ENCODE results near the gene PLEKHG4.

Gene PLEKHG4

GRCh38 chr16:67268136-67268579 is 11.2 kb upstream of the PLEKHG4 start:
- no peak overlapping the region for H3K4me3 ChIP-seq (ENCODE audit: low read depth, low read length)
- H3K27ac ChIP-seq (ENCODE audit: low read depth, low read length) = no peak overlapping the region
- peaks cover 3% of the 10 kb centered on the region; the same call in 1 of the 2 replicates for H3K27me3 ChIP-seq (ENCODE audit: control insufficient read depth, insufficient read depth, low read length)
- H3K36me3 ChIP-seq (ENCODE audit: control insufficient read depth, insufficient read depth, low read length) = no peaks in the 10 kb centered on the region
- H3K4me1 ChIP-seq (ENCODE audit: control insufficient read depth, insufficient read depth, low read length) = peaks cover 7% of the 10 kb centered on the region; the same call in 1 of the 2 replicates
- no peaks in the 10 kb centered on the region for H3K9me3 ChIP-seq (ENCODE audit: control insufficient read depth, insufficient read depth, low read depth, low read length)
- H3K9ac ChIP-seq (ENCODE audit: low read length) = no peak overlapping the region

- Histone ChIP-seq H3K27me3 (ENCODE audit: control insufficient read depth, insufficient read depth, low read length) (peaks cover 3% of the 10 kb centered on the region; the same call in 1 of the 2 replicates), H3K4me3 (ENCODE audit: low read depth, low read length) (no peak overlapping the region), H3K9me3 (ENCODE audit: control insufficient read depth, insufficient read depth, low read depth, low read length) (no peaks in the 10 kb centered on the region), H3K36me3 (ENCODE audit: control insufficient read depth, insufficient read depth, low read length) (no peaks in the 10 kb centered on the region), H3K9ac (ENCODE audit: low read length) (no peak overlapping the region), H3K4me1 (ENCODE audit: control insufficient read depth, insufficient read depth, low read length) (peaks cover 7% of the 10 kb centered on the region; the same call in 1 of the 2 replicates), H3K27ac (ENCODE audit: low read depth, low read length) (no peak overlapping the region)
These were observed 9.6 kb upstream of the PLEKHG4 start for GRCh38 chr16:67269766-67270165.

GRCh38 chr16:67270931-67271338 is 8.4 kb upstream of the PLEKHG4 start:
- no peaks in the 10 kb centered on the region for H3K36me3 ChIP-seq (ENCODE audit: control insufficient read depth, insufficient read depth, low read length)
- peaks cover 1% of the 10 kb centered on the region; the same call in 1 of the 2 replicates for H3K27me3 ChIP-seq (ENCODE audit: control insufficient read depth, insufficient read depth, low read length)
- H3K9ac ChIP-seq (ENCODE audit: low read length) = no peak overlapping the region
- H3K27ac ChIP-seq (ENCODE audit: low read depth, low read length) = no peak overlapping the region
- H3K4me1 ChIP-seq (ENCODE audit: control insufficient read depth, insufficient read depth, low read length) = peaks cover 7% of the 10 kb centered on the region; the same call in 1 of the 2 replicates
- no peak overlapping the region for H3K4me3 ChIP-seq (ENCODE audit: low read depth, low read length)
- no peaks in the 10 kb centered on the region for H3K9me3 ChIP-seq (ENCODE audit: control insufficient read depth, insufficient read depth, low read depth, low read length)

- no peaks in the 10 kb centered on the region for H3K36me3 ChIP-seq (ENCODE audit: control insufficient read depth, insufficient read depth, low read length)
- H3K9ac ChIP-seq (ENCODE audit: low read length) = peak overlapping the region; percentile 6
- no peaks in the 10 kb centered on the region for H3K27me3 ChIP-seq (ENCODE audit: control insufficient read depth, insufficient read depth, low read length)
- H3K4me1 ChIP-seq (ENCODE audit: control insufficient read depth, insufficient read depth, low read length) = peaks cover 7% of the 10 kb centered on the region; the same call in 1 of the 2 replicates
- H3K4me3 ChIP-seq (ENCODE audit: low read depth, low read length) = no peak overlapping the region
- no peaks in the 10 kb centered on the region for H3K9me3 ChIP-seq (ENCODE audit: control insufficient read depth, insufficient read depth, low read depth, low read length)
- H3K27ac ChIP-seq (ENCODE audit: low read depth, low read length) = no peak overlapping the region
These were observed 7.9 kb upstream of the PLEKHG4 start for GRCh38 chr16:67271446-67271845.

- Histone ChIP-seq H3K9ac (ENCODE audit: low read length) (no peak overlapping the region), H3K27me3 (ENCODE audit: control insufficient read depth, insufficient read depth, low read length) (peaks cover 15% of the 10 kb centered on the region), H3K4me1 (ENCODE audit: control insufficient read depth, insufficient read depth, low read length) (peaks cover 10% of the 10 kb centered on the region; the same call in 1 of the 2 replicates), H3K9me3 (ENCODE audit: control insufficient read depth, insufficient read depth, low read depth, low read length) (no peaks in the 10 kb centered on the region), H3K4me3 (ENCODE audit: low read depth, low read length) (no peak overlapping the region), H3K36me3 (ENCODE audit: control insufficient read depth, insufficient read depth, low read length) (no peaks in the 10 kb centered on the region), H3K27ac (ENCODE audit: low read depth, low read length) (no peak overlapping the region)
These were observed 4.0 kb upstream of the PLEKHG4 start for GRCh38 chr16:67275321-67275720.

GRCh38 chr16:67277294-67277998 is 1.9 kb upstream of the PLEKHG4 start:
- peaks cover 19% of the 10 kb centered on the region for H3K27me3 ChIP-seq (ENCODE audit: control insufficient read depth, insufficient read depth, low read length)
- H3K4me3 ChIP-seq (ENCODE audit: low read depth, low read length) = no peak overlapping the region
- H3K9ac ChIP-seq (ENCODE audit: low read length) = no peak overlapping the region
- no peaks in the 10 kb centered on the region for H3K9me3 ChIP-seq (ENCODE audit: control insufficient read depth, insufficient read depth, low read depth, low read length)
- H3K36me3 ChIP-seq (ENCODE audit: control insufficient read depth, insufficient read depth, low read length) = no peaks in the 10 kb centered on the region
- no peak overlapping the region for H3K27ac ChIP-seq (ENCODE audit: low read depth, low read length)
- H3K4me1 ChIP-seq (ENCODE audit: control insufficient read depth, insufficient read depth, low read length) = peaks cover 10% of the 10 kb centered on the region; the same call in 1 of the 2 replicates

- H3K4me1 ChIP-seq (ENCODE audit: control insufficient read depth, insufficient read depth, low read length) = peaks cover 10% of the 10 kb centered on the region; the same call in 1 of the 2 replicates
- H3K27me3 ChIP-seq (ENCODE audit: control insufficient read depth, insufficient read depth, low read length) = peaks cover 19% of the 10 kb centered on the region
- peak overlapping the region; percentile 66 for H3K9ac ChIP-seq (ENCODE audit: low read length)
- H3K4me3 ChIP-seq (ENCODE audit: low read depth, low read length) = peak overlapping the region; percentile 84
- H3K27ac ChIP-seq (ENCODE audit: low read depth, low read length) = no peak overlapping the region
- no peaks in the 10 kb centered on the region for H3K36me3 ChIP-seq (ENCODE audit: control insufficient read depth, insufficient read depth, low read length)
- no peaks in the 10 kb centered on the region for H3K9me3 ChIP-seq (ENCODE audit: control insufficient read depth, insufficient read depth, low read depth, low read length)
These were observed 1.1 kb upstream of the PLEKHG4 start for GRCh38 chr16:67277999-67278772.

GRCh38 chr16:67278773-67279295 is 498 bp upstream of the PLEKHG4 start:
- no peak overlapping the region for H3K27ac ChIP-seq (ENCODE audit: low read depth, low read length)
- H3K9ac ChIP-seq (ENCODE audit: low read length) = peak overlapping the region; percentile 66
- H3K4me1 ChIP-seq (ENCODE audit: control insufficient read depth, insufficient read depth, low read length) = peaks cover 10% of the 10 kb centered on the region; the same call in 1 of the 2 replicates
- H3K4me3 ChIP-seq (ENCODE audit: low read depth, low read length) = peak overlapping the region; percentile 84
- no peaks in the 10 kb centered on the region for H3K9me3 ChIP-seq (ENCODE audit: control insufficient read depth, insufficient read depth, low read depth, low read length)
- H3K36me3 ChIP-seq (ENCODE audit: control insufficient read depth, insufficient read depth, low read length) = no peaks in the 10 kb centered on the region
- H3K27me3 ChIP-seq (ENCODE audit: control insufficient read depth, insufficient read depth, low read length) = peaks cover 19% of the 10 kb centered on the region

GRCh38 chr16:67280090-67281015 is 1.0 kb downstream of the PLEKHG4 start:
- Histone ChIP-seq H3K27ac (ENCODE audit: low read depth, low read length) (no peak overlapping the region), H3K4me3 (ENCODE audit: low read depth, low read length) (no peak overlapping the region), H3K4me1 (ENCODE audit: control insufficient read depth, insufficient read depth, low read length) (peaks cover 10% of the 10 kb centered on the region; the same call in 1 of the 2 replicates), H3K9ac (ENCODE audit: low read length) (no peak overlapping the region), H3K27me3 (ENCODE audit: control insufficient read depth, insufficient read depth, low read length) (peaks cover 19% of the 10 kb centered on the region), H3K36me3 (ENCODE audit: control insufficient read depth, insufficient read depth, low read length) (0 out of 2 replicates have a peak, but pooled peaks cover under 1% of the 10 kb centered on the region), H3K9me3 (ENCODE audit: control insufficient read depth, insufficient read depth, low read depth, low read length) (no peaks in the 10 kb centered on the region)
